Measurements from ENCODE around the gene PTGFRN.

The PTGFRN gene

GRCh38 chr1:116891396-116892079 lies 18.2 kb upstream of the PTGFRN start:
- DNase-seq = no peak

GRCh38 chr1:116895073-116895472 lies 14.6 kb upstream of the PTGFRN start:
- DNase-seq = no peak

- DNase-seq = no peak
Measured at GRCh38 chr1:116899529-116899928, 10.2 kb upstream of the PTGFRN start.

GRCh38 chr1:116900471-116901365 lies 9.0 kb upstream of the PTGFRN start:
- no peak for DNase-seq

GRCh38 chr1:116902027-116902426 lies 7.7 kb upstream of the PTGFRN start:
- DNase-seq = no peak

- DNase-seq = no peak
Measured at GRCh38 chr1:116902723-116903383, 6.9 kb upstream of the PTGFRN start.

- no peak for DNase-seq
Measured at GRCh38 chr1:116904791-116905320, 4.9 kb upstream of the PTGFRN start.

GRCh38 chr1:116906812-116907211 lies 2.9 kb upstream of the PTGFRN start:
- no peak for DNase-seq

- no peak for DNase-seq
Measured at GRCh38 chr1:116907351-116907750, 2.4 kb upstream of the PTGFRN start.

GRCh38 chr1:116908266-116908665 lies 1.4 kb upstream of the PTGFRN start:
- no peak for DNase-seq

GRCh38 chr1:116908820-116909511 lies 750 bp upstream of the PTGFRN start:
- DNase-seq = no peak

- peak; percentile 3 for DNase-seq
Measured at GRCh38 chr1:116910379-116911187, 867 bp downstream of the PTGFRN start.

GRCh38 chr1:116911188-116911553 lies 1.5 kb downstream of the PTGFRN start:
- no peak for DNase-seq

- no peak for DNase-seq
Measured at GRCh38 chr1:116911779-116912469, 2.2 kb downstream of the PTGFRN start.

- no peak for DNase-seq
Measured at GRCh38 chr1:116912846-116913245, 3.1 kb downstream of the PTGFRN start.

- no peak for DNase-seq
Measured at GRCh38 chr1:116913941-116914340, 4.2 kb downstream of the PTGFRN start.

GRCh38 chr1:116914667-116915066 lies 5.0 kb downstream of the PTGFRN start:
- no peak for DNase-seq

GRCh38 chr1:116915086-116915661 lies 5.5 kb downstream of the PTGFRN start:
- DNase-seq = no peak

GRCh38 chr1:116916002-116916401 lies 6.3 kb downstream of the PTGFRN start:
- DNase-seq = no peak

GRCh38 chr1:116916533-116917445 lies 7.1 kb downstream of the PTGFRN start:
- DNase-seq = no peak
